PC-3 (cell line): ENCODE data around the gene CDKN2B-AS1.

Experiments
- EZH2 ChIP-seq: fragments of 300-600 bp; sonication (generic); IDR thresholded peaks from one replicate; pipeline ENCODE4 v1.6.1; 2017; ENCODE audit warnings: antibody characterized with exemption, mild to moderate bottlenecking, low read length; ENCODE audit not compliant: unreplicated experiment
- EZH2phosphoT487 ChIP-seq: fragments of 300-600 bp; sonication (generic); IDR thresholded peaks from 2 replicates; pipeline ENCODE4 v1.6.1; 2018; ENCODE audit warnings: mild to moderate bottlenecking, antibody characterized with exemption, low read length, borderline replicate concordance
- TF ChIP-seq, protein P1 (sequence below): fragments of 300-600 bp; sonication (generic); conservative IDR thresholded peaks from 2 replicates; pipeline ENCODE4 v1.5.1; 2017; ENCODE audit warnings: antibody characterized with exemption, low read depth, mild to moderate bottlenecking, low read length

DNA sequence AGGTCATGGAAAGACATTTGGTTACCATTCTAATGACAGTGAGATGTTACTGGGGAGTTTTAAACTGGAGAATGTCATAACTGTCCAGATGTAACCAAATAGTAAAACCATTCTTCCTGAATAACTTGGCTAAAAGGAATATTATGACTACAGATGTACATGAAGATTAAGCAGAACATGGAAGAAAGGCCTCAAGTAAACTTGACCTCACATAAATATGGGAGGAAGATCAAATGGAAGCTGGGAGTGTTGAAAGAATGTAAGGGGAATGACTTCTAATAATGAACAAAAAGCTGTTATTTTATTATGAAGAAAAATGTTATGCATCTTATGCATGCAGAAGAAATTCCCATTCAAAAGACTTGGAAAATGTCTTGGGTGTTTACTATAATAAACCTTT, 122.2 kb downstream of the CDKN2B-AS1 start:
- TF ChIP-seq, protein P1, sequence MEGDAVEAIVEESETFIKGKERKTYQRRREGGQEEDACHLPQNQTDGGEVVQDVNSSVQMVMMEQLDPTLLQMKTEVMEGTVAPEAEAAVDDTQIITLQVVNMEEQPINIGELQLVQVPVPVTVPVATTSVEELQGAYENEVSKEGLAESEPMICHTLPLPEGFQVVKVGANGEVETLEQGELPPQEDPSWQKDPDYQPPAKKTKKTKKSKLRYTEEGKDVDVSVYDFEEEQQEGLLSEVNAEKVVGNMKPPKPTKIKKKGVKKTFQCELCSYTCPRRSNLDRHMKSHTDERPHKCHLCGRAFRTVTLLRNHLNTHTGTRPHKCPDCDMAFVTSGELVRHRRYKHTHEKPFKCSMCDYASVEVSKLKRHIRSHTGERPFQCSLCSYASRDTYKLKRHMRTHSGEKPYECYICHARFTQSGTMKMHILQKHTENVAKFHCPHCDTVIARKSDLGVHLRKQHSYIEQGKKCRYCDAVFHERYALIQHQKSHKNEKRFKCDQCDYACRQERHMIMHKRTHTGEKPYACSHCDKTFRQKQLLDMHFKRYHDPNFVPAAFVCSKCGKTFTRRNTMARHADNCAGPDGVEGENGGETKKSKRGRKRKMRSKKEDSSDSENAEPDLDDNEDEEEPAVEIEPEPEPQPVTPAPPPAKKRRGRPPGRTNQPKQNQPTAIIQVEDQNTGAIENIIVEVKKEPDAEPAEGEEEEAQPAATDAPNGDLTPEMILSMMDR: no peak
- no peak for TF ChIP-seq EZH2
- no peak for TF ChIP-seq EZH2phosphoT487
